HUES48 (cell line): Measurements from ENCODE around the gene ADAM12.
A peak's percentile ranks its signal among the peaks of the same experiment; 100 is the strongest.

Experiments used
- H3K27ac ChIP-seq: one replicate; pipeline ENCODE4 v1.7.0; 2013; ENCODE audit warnings: low read depth, low read length, inconsistent platforms
- H3K27me3 ChIP-seq: 2 replicates; pipeline ENCODE4 v1.6.1; 2013; ENCODE audit warnings: mild to moderate bottlenecking, low read length; ENCODE audit not compliant: control insufficient read depth, insufficient read depth
- H3K36me3 ChIP-seq: 2 replicates; pipeline ENCODE4 v1.6.1; 2013; ENCODE audit warnings: low read length; ENCODE audit not compliant: control insufficient read depth, insufficient read depth
- H3K4me1 ChIP-seq: 2 replicates; pipeline ENCODE4 v1.6.1; 2013; ENCODE audit warnings: mild to moderate bottlenecking, low read length; ENCODE audit not compliant: control insufficient read depth, insufficient read depth
- H3K4me3 ChIP-seq: 2 replicates; pipeline ENCODE4 v1.5.1; 2013; ENCODE audit warnings: mild to moderate bottlenecking, low read depth, low read length
- H3K9ac ChIP-seq: 2 replicates; pipeline ENCODE4 v1.6.1; 2013; ENCODE audit warnings: mild to moderate bottlenecking, low read depth, low read length, moderate library complexity
- H3K9me3 ChIP-seq: 2 replicates; pipeline ENCODE4 v1.6.1; 2013; ENCODE audit warnings: low read length; ENCODE audit not compliant: control insufficient read depth, insufficient read depth

ADAM12 gene

DNA sequence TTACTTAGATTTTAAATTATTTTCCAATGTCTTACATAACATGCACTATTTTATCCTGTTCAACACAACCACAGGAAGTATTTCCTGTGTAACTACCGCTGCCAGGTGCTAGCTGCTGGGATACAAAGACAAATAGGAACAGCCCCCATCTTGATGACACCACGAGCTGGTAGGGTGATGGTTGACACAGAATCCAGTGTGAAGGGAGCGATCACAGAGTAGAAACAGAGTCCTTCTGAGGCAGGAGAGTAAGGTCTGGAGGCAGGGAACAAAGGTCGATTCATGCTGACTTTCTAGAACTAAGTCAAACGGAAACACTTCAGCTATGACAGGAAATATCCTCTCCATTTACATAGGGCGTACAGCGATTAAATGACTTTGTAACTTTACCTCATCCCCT is 232.3 kb downstream of the ADAM12 start:
- Histone ChIP-seq H3K27me3 (no peaks in the 10 kb centered on the region), H3K9me3 (0 out of 2 replicates have a peak, but pooled peaks cover 2% of the 10 kb centered on the region), H3K27ac (no peak overlapping the region), H3K9ac (no peak overlapping the region), H3K36me3 (no peaks in the 10 kb centered on the region), H3K4me1 (peaks cover 39% of the 10 kb centered on the region), H3K4me3 (no peak overlapping the region)

DNA sequence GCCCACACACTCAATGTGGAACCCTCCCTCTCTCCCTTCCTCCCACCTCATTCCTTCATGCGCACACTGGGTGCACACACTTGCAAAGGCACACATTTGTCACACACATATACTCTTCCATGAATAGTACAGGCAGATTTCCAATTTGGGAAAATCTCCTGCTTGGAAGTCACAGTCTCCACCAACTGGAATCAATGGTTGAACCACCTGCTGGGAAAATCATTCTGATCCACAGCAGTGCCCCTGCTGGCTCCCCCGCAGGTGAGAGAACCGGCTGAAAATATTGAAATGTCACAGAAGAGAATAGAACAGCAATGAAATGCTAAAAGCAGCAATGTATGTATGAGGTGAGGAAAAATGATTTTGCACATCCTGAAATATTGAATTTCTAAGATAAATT is 232.7 kb downstream of the ADAM12 start:
- Histone ChIP-seq H3K36me3 (no peaks in the 10 kb centered on the region), H3K4me1 (peaks cover 39% of the 10 kb centered on the region), H3K4me3 (no peak overlapping the region), H3K27ac (peak overlapping the region; percentile 84), H3K27me3 (no peaks in the 10 kb centered on the region), H3K9me3 (0 out of 2 replicates have a peak, but pooled peaks cover 4% of the 10 kb centered on the region), H3K9ac (no peak overlapping the region)

DNA sequence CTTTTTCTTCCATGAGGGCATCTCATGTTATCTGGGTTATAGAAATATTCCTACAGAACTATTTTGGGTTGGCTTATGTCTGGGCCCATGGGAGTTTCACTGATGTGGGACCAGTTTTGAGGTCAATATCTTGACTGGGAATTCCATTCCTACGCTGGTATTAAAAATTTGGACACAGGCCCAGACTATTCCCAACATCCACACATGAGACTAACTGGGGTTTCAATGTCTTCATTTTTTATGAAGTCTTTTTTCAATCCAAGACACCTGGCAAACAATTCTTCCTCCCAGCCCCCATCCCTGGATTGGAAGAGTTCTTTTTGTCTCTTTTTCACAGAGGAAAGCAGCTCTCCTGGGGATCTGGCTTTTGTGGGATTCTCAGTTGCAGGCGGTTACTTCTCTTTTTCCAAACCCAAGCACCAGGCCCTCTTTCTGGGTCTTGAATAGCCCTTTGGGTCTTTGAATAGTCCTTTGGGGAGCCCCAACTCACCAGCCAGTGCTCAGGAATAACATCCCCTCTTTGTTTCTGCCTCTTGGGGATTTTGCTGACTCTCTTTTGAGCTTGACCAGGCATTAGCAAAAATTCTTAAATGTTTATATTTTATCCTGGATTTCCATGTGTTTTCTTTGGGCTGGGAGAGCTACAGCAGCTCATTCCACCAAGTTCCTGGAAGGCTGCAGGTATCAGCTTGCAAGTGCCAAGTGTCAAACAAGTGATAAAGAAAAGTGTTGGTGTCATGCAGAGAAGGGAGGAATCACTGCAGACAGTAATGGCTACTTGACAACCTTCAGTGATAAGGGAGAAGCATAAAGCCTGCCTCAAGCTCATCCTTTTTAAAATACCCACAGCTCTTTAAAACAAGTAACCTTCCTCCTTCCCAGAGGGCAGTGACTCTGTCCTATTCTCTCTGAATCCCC is 234.3 kb downstream of the ADAM12 start:
- 0 out of 2 replicates have a peak, but pooled peaks cover 4% of the 10 kb centered on the region for H3K9me3 ChIP-seq
- no peaks in the 10 kb centered on the region for H3K27me3 ChIP-seq
- H3K9ac ChIP-seq: no peak overlapping the region
- H3K36me3 ChIP-seq: no peaks in the 10 kb centered on the region
- peak overlapping the region; percentile 84 for H3K27ac ChIP-seq
- H3K4me3 ChIP-seq: no peak overlapping the region
- peaks cover 39% of the 10 kb centered on the region for H3K4me1 ChIP-seq

DNA sequence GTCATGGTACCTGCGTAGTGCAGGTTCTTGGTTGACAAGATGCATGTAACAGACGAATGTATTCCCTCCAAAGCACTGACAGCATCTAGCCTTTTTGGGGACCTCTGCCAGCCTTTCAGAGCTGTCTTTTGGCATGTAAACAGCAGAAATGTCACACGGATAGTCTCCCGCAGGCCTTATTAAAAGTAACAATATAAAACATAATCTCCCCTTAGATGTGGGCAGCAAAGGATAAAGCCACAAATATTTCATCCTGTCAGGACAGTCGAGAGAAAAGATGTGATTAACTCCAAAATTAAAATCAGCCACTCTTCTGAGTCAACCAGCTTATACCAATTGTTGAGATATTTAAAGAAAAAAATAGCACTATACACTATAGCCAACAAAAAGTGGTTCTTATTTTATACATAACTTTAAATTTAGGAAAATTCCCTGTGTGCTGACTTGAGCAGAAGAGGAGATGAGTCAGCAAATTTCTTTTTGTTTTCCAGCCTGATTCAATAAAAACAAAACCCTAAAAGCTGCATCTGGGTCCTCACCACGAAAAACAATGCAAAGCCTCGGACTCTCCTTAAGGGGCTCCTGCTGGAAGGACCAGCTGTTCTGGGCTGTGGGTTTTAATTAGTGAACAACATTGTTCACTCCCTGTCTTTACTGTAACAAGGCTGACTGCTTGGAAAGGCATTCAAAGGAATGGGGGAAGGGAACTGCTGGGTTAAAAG is 240.2 kb downstream of the ADAM12 start:
- Histone ChIP-seq H3K4me3 (no peak overlapping the region), H3K27me3 (no peaks in the 10 kb centered on the region), H3K9ac (no peak overlapping the region), H3K4me1 (peaks cover 10% of the 10 kb centered on the region; the same call in 1 of the 2 replicates), H3K27ac (peak overlapping the region; percentile 48), H3K36me3 (no peaks in the 10 kb centered on the region), H3K9me3 (peaks cover 19% of the 10 kb centered on the region; the same call in 1 of the 2 replicates)

DNA sequence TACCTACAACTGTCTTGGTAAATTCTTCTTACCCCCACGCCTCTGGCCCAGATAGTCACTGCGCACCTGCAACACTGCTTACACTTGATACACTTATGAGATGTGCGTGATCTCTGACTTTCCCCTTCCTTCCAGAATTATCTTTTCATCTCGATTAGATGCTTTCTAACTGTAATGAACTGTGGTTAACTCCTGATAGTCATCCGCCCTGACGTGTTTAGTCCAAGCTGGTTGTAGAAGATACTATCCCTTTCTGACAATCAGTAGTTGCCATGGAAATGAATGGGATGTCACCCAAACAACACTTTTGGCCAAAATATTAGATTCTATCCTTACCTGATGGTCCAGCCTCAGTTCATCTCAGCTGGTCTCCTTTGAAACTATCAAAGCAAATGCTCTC is 241.5 kb downstream of the ADAM12 start:
- no peak overlapping the region for H3K9ac ChIP-seq
- H3K4me3 ChIP-seq: no peak overlapping the region
- no peaks in the 10 kb centered on the region for H3K36me3 ChIP-seq
- peaks cover 7% of the 10 kb centered on the region; the same call in 1 of the 2 replicates for H3K4me1 ChIP-seq
- H3K27me3 ChIP-seq: no peaks in the 10 kb centered on the region
- peaks cover 26% of the 10 kb centered on the region; the same call in 1 of the 2 replicates for H3K9me3 ChIP-seq
- no peak overlapping the region for H3K27ac ChIP-seq

DNA sequence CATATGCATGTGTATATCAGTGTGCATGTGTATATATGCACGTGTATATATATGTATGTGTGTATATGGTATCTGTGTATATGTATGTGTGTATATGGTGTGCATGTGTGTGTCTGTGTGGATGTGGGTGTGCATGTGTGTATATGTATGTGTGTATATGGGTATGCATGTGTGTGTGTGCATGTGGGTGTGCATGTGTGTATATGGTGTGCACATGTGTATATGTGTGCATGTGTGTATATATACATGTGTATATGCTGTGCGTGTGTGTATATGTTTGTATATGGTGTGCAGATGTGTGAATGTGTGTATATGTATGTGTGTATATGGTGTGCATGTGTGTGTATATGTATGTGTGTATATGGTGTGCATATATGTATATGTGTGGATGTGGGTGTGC is 245.2 kb downstream of the ADAM12 start:
- Histone ChIP-seq H3K27ac (no peak overlapping the region), H3K9me3 (peaks cover 25% of the 10 kb centered on the region; the same call in 1 of the 2 replicates), H3K4me1 (peaks cover under 1% of the 10 kb centered on the region; the same call in 1 of the 2 replicates), H3K27me3 (no peaks in the 10 kb centered on the region), H3K9ac (no peak overlapping the region), H3K4me3 (no peak overlapping the region), H3K36me3 (no peaks in the 10 kb centered on the region)

DNA sequence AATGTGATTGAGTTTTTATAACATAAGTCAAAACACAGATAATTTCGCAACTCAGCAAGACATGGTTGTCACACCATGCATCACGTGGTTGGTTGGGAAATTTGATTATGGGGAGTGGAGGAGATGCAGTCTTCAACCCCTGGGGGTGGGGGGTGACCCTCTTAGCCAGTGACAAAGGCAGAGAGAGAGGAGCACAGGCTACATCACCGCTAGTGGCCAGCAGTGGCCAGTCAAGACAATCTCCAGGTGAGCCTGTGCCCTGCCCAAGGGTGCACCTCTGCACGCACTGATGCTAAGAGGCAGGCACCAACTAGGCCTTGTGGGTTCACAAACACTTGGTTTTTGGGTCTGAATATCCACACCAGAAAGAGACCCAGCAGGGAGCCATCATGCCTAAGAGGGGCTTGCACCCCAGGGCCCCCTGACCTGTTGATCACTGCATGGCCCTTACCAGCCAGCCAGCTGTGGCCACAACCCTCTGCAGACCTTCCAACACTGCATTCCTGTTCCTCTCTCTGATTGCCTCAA is 247.5 kb downstream of the ADAM12 start:
- Histone ChIP-seq H3K4me1 (peaks cover 6% of the 10 kb centered on the region), H3K9ac (no peak overlapping the region), H3K27me3 (no peaks in the 10 kb centered on the region), H3K27ac (no peak overlapping the region), H3K4me3 (no peak overlapping the region), H3K9me3 (peaks cover 18% of the 10 kb centered on the region; the same call in 1 of the 2 replicates), H3K36me3 (no peaks in the 10 kb centered on the region)

DNA sequence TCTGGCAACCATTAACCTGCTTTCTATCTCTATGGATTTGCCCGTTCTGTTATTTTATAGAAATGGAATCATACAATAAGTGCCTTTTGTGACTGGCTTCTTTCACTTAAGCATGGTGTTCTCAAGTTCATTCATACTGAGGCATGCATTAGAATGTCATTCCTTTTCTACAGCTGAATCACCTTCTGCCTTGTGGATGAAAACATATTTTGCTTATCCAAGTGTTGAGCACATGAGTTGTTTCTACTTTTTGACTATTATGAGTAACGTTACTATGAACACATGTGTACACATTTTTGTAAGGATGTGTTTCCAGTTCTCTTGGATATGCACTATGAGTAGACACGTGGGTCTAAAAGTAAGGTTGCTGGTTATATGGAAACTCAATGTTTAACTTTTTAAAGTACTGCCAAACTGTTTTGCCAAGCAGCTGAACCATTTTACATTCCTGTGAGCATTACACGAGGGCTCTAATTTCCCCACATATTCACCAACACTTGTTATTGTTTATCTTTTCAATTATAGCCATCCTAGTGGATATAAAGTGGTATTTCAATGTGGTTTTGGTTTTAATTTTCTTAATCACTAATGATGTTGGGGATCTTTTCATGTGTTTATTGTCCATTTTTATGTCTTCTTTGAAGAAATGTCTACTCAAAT is 250.6 kb downstream of the ADAM12 start:
- Histone ChIP-seq H3K27ac (no peak overlapping the region), H3K4me1 (peaks cover 12% of the 10 kb centered on the region), H3K9me3 (peaks cover 6% of the 10 kb centered on the region; the same call in 1 of the 2 replicates), H3K9ac (no peak overlapping the region), H3K27me3 (no peaks in the 10 kb centered on the region), H3K4me3 (no peak overlapping the region), H3K36me3 (no peaks in the 10 kb centered on the region)

DNA sequence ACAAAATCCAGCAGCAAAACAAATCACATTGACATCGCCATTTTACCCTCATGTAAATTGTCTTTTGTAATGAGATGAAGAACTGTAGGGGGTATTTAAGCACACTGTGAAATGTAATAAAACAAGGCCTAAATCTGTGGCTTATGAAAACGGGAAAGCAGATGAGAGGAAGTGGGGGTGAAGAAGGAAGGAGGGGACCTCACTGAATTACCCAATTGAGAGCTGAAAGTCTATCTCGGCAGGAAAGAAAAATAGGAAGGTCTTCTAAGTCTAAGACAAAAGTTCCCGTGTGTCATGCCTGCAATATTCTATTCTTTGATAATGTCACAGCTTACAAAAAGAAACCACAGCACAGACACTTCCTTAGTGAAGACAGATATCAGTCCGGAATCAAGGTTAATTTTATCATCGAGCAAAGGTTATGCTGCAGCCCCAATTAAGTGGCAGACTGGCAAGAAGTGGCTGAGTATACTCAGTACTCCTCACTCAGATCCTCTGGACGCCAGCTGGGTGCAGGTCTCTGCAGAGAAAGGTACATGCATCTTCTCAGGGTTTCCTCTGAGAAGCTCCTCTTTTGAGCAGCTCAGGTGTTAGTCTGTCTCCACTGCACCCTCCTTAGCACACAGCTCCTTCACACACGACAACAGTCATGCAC is 252.2 kb downstream of the ADAM12 start:
- Histone ChIP-seq H3K9me3 (no peaks in the 10 kb centered on the region), H3K27ac (no peak overlapping the region), H3K9ac (no peak overlapping the region), H3K27me3 (no peaks in the 10 kb centered on the region), H3K4me3 (no peak overlapping the region), H3K36me3 (no peaks in the 10 kb centered on the region), H3K4me1 (peaks cover 12% of the 10 kb centered on the region)

DNA sequence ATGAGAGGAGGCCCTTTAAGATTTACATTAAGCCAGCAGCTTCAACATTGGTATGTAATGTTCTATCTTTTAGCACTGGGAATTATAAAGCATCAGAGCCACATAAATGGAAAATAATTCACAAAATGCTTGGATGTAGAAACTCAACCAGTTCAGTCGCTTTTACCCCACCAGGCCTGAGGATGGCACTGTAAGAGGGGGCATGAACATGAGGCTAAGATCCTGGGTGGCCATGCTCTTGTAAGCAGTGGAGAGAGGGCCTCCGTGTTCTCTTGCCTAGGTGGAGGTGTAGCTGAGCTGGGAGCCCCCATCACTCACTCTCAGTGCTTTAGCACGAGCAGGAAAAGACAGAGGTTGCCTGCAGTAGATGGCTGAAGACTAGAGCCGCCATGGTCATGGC is 253.1 kb downstream of the ADAM12 start:
- no peaks in the 10 kb centered on the region for H3K27me3 ChIP-seq
- no peak overlapping the region for H3K27ac ChIP-seq
- H3K36me3 ChIP-seq: no peaks in the 10 kb centered on the region
- no peak overlapping the region for H3K4me3 ChIP-seq
- H3K9me3 ChIP-seq: no peaks in the 10 kb centered on the region
- no peak overlapping the region for H3K9ac ChIP-seq
- peaks cover 12% of the 10 kb centered on the region for H3K4me1 ChIP-seq
